Psoas muscle (tissue), 8 donors: ENCODE measurements around the gene PKN3. TPM values are rescaled to one million over a fixed set of nuclear protein-coding genes. Genes with fewer than 3 reads are reported as not detected.
A peak's percentile ranks its signal among the peaks of the same experiment; 100 is the strongest.

ENCODE experiments used
- ATAC-seq, 4 donors: fragments of 200-7000 bp; cut with Tn5 transposase; one replicate each; pipeline ENCODE4 v1.9.1; 2020; ENCODE audit warnings: moderate library complexity in 3 of 4, mild to moderate bottlenecking in 2 of 4
- DNase-seq, 2 donors: peaks; one replicate each; pipeline ENCODE4 v3.0.0-alpha.2; 2020
- H3K27ac ChIP-seq: fragments of 200-600 bp; one replicate; pipeline ENCODE4 v1.8.0; 2022
- H3K27me3 ChIP-seq, 3 donors: fragments of 200-600 bp in 1 of 3; one replicate each; pipeline versions ENCODE4 v1.6.1 to v1.8.0; 2013 to 2022; ENCODE audit warnings: low read length in 2 of 3, mild to moderate bottlenecking in 2 of 3, moderate library complexity in 1 of 3; ENCODE audit not compliant: insufficient read depth in 3 of 3
- H3K36me3 ChIP-seq, 2 donors: fragments of 200-600 bp in 1 of 2; one replicate each; pipeline versions ENCODE4 v1.6.1 to v1.8.0; 2013 to 2022; ENCODE audit warnings: low read depth in 1 of 2, mild to moderate bottlenecking in 1 of 2, moderate library complexity in 1 of 2; ENCODE audit not compliant: insufficient read depth in 1 of 2
- H3K4me1 ChIP-seq: fragments of 200-600 bp; one replicate; pipeline ENCODE4 v1.8.0; 2022
- H3K4me3 ChIP-seq: fragments of 200-600 bp; one replicate; pipeline ENCODE4 v1.8.0; 2022; ENCODE audit warnings: mild to moderate bottlenecking
- H3K9me3 ChIP-seq: fragments of 200-600 bp; one replicate; pipeline ENCODE4 v1.8.0; 2022
- CTCF ChIP-seq: fragments of 200-600 bp; IDR thresholded peaks from one replicate; pipeline ENCODE4 v1.8.0; 2022; ENCODE audit warnings: antibody characterized with exemption
- WGBS, 3 donors: extraction: QIAGEN DNeasy Blood & Tissue Kit; methylation state at CpG; one replicate each; pipeline versions ENCODE4 v1.1.6 to v1.1.7; 2013; 5-methylcytosine and 5-hydroxymethylcytosine counted together
- intact Hi-C, 2 donors: fragments of 100-400 bp; cut with DNase I; formaldehyde crosslinking; loops; one replicate each; pipeline versions ENCODE4 v1.11.0 to v1.14.2; 2022
- polyA plus RNA-seq, 3 donors: library from polyadenylated mRNA; stranded (reverse); fragments of 200-250 nt; gene quantifications; one replicate each; pipeline ENCODE4 v1.2.3, GENCODE V29; 2013
- total RNA-seq, 4 donors: library from RNA; stranded (reverse); fragmentation: NEBNext Ultra II Directional in 2 of 4; extraction: Animal tissue kit (Norgen Biotek cat#: 25700) in 2 of 4; gene quantifications; one replicate each; pipeline versions ENCODE4 v1.2.1 to v1.2.4, GENCODE V29; 2021 to 2023
- donor health status: healthy with polysubstance abuse.
- donor health status: DM: no; HTN: no; CAD: no; lungs with moderate emphysema.
- donor health status: Bipolar disorder and iron deficiency.
- donor health status: healthy.
- donor health status: DM: yes; HTN: yes; CAD: no.
- donor health status: DM: no; HTN: no; CAD: no.
- donor health status: DM: no; HTN: no; CAD: no.
- donor health status: DM: yes; HTN: yes; CAD: no.

The PKN3 gene
- total and polyA plus RNA-seq, 7 donors: 2.6 to 5.0 (median 3.3) TPM

DNA sequence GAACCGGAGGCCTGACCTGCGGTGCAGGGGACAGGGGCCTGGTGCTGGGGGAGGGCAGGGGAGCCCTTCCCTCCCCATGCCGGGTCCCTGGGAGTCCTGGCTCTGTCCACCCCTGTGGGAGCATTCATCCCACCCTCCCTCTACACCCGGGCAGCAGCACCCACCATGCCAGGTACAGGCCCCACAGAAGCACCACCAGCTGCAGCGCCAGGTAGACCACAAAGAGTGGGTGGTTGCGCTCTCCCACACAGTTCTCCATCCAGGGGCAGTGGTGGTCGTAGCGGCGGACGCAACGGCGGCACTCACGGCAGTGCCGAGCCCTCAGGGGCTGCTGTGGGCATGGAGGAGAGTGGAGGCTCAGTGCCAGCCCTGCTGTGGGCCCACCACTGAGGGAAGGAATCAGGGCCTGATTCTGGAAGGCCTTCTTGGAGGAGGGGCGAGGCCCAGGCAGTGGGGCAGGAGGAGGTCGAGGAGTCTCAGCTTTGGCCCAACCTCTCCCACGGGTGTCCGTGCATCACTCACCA is 19.2 kb downstream of the PKN3 start:
- H3K36me3 ChIP-seq: peaks cover 0 to 4% of the 10 kb centered on the region in 2 donors
- no peak for DNase-seq
- intact Hi-C loops: loop anchor here in 1 of 2 donors (10.0 kb wide), 1 partner anchor 223 kb away; the partner anchor contains the start of genes DOLK and NUP188
- no peak overlapping the region for H3K27ac ChIP-seq
- no peak for ATAC-seq
- peaks cover 8% of the 10 kb centered on the region for H3K4me1 ChIP-seq
- no peak overlapping the region for H3K4me3 ChIP-seq
- no peak for TF ChIP-seq CTCF
- 86 to 91% (median 87%) methylated on average over 15 to 18 of the region's 18 CpGs for WGBS, 3 donors
- no peaks in the 10 kb centered on the region for H3K9me3 ChIP-seq
- no peaks in the 10 kb centered on the region for H3K27me3 ChIP-seq

DNA sequence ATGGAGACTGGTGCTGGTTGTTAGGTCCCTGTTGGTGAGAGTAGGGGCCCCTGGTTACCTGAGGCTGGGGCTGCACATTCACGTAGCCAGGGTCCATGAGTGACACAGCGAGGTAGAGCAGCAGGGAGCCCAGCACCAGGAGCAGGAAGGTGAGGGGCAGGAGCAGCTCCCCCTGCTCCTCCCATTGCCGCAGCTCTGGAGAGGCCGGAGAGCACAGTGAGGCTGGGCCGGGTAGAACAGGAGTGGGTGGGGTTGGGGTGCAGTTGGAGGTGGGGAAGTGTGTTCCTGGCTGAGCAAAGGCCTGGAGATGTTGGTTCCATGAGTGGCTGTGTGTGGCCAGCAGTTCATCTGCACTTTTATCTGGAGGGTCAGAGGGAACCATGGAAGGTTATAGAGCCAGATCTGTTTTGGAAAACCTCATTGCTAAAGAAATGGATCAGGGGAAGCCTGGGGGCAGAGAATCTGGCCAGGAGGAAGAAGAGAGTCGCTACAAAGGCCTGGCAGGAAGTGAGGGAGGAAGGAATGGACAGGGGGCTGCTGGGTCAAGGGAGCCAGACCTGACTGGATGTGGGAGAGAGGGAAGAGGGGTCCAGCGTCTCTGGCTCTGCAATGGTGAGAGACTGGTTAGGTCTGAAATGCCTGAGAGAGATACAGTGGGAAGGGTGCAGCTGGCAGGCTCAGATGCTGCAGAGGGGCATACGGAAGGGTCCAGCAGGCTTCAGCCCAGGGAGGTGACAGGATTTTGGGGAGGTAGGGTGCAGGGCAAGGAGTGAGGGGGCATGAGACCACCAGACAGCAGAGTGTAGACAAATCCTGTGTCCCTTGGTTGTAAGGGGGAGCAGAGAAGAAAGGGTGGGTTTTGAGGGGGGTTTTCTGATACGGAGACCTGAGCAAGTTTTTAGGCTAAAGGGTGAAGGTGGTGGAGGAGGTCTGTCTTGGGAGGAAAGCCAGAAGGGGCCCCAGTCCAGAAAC is 20.4 kb downstream of the PKN3 start:
- Histone ChIP-seq H3K4me1 (peaks cover 8% of the 10 kb centered on the region), H3K9me3 (no peaks in the 10 kb centered on the region), H3K36me3 (peaks cover 0 to 4% of the 10 kb centered on the region in 2 donors), H3K27me3 (no peaks in the 10 kb centered on the region), H3K4me3 (no peak overlapping the region), H3K27ac (no peak overlapping the region)
- DNase-seq (no peak), ATAC-seq (no peak)
- 51 to 70% (median 60%) methylated on average over 9 of the region's 9 CpGs for WGBS, 3 donors
- intact Hi-C loops: loop anchor here in 1 of 2 donors (10.0 kb wide), 1 partner anchor 222 kb away; the partner anchor contains the start of genes DOLK and NUP188
- no peak for TF ChIP-seq CTCF

- intact Hi-C loops: loop anchor here in 1 of 2 donors (10.0 kb wide), 1 partner anchor 221 kb away; the partner anchor contains the start of genes DOLK and NUP188
- no peak for ATAC-seq
Observed at GRCh38 chr9:128723352-128723865, 21.1 kb downstream of the PKN3 start.

More at GRCh38 chr9:128723352-128723865, 21.1 kb downstream of the PKN3 start:
- Histone ChIP-seq H3K27ac (peak overlapping the region; percentile 37), H3K4me3 (peak overlapping the region; percentile 65), H3K4me1 (peaks cover 8% of the 10 kb centered on the region), H3K36me3 (peaks cover 0 to 4% of the 10 kb centered on the region in 2 donors), H3K27me3 (no peaks in the 10 kb centered on the region), H3K9me3 (no peaks in the 10 kb centered on the region)
- 39 to 46% (median 45%) methylated on average over 7 of the region's 7 CpGs for WGBS, 3 donors
- TF ChIP-seq CTCF: no peak
- DNase-seq: no peak
